Measurements from ENCODE around the gene GALNT2. TPM values are rescaled to one million over a fixed set of nuclear protein-coding genes. Genes with fewer than 3 reads are reported as not detected.

Gene GALNT2
- total RNA-seq, 1 donor from 2014 or later, result 28.3 TPM

DNA sequence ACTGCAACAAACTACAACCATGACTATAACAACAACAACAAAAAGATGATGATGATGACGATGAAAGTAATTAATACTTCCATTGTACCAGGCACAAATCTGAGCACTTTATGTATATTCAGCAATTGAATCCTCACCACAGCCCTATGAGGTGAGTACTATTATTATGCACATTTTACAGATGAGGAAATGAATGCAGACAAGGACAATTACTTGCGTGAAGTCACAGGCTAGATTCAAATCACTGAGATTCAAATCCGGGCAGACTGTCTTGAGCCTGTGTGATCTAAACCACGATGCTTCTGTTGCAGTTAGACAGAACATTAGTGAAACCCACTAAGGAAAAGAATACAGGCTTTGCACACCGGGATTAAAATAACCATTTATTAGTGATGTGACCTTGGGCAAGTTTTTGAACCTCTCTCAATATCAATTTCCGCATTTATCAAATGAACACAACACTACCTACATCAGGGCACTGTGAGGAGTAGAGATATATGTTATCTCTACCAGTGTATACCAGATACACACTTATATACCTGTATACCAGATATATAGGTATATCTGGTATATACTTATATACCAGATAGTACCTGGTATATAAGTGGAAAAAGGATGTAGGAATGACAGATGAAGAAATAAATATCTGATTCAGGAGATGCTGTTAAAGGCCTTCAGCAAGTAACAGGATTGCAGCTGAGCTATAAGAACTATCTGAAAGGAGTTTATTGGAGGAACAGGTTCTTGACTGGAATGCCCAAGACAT is 34.3 kb upstream of the GALNT2 start:
- intact Hi-C loops (cut with micrococcal nuclease), result no loop called here
- TF ChIP-seq, protein P1, sequence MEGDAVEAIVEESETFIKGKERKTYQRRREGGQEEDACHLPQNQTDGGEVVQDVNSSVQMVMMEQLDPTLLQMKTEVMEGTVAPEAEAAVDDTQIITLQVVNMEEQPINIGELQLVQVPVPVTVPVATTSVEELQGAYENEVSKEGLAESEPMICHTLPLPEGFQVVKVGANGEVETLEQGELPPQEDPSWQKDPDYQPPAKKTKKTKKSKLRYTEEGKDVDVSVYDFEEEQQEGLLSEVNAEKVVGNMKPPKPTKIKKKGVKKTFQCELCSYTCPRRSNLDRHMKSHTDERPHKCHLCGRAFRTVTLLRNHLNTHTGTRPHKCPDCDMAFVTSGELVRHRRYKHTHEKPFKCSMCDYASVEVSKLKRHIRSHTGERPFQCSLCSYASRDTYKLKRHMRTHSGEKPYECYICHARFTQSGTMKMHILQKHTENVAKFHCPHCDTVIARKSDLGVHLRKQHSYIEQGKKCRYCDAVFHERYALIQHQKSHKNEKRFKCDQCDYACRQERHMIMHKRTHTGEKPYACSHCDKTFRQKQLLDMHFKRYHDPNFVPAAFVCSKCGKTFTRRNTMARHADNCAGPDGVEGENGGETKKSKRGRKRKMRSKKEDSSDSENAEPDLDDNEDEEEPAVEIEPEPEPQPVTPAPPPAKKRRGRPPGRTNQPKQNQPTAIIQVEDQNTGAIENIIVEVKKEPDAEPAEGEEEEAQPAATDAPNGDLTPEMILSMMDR (IDR thresholded peaks at IDR 0.05; ENCODE audit: borderline replicate concordance), result no peak
- Histone ChIP-seq H3K4me1 (no peaks in the 10 kb centered on the region), H3K4me3 (no peak overlapping the region), H3K27ac (replicated peaks) (no peak overlapping the region), H3K36me3 (no peaks in the 10 kb centered on the region), H3K9me3 (replicated peaks) (peaks cover 29% of the 10 kb centered on the region), H3K27me3 (ENCODE audit: low read depth) (no peaks in the 10 kb centered on the region)
- no peak for DNase-seq

DNA sequence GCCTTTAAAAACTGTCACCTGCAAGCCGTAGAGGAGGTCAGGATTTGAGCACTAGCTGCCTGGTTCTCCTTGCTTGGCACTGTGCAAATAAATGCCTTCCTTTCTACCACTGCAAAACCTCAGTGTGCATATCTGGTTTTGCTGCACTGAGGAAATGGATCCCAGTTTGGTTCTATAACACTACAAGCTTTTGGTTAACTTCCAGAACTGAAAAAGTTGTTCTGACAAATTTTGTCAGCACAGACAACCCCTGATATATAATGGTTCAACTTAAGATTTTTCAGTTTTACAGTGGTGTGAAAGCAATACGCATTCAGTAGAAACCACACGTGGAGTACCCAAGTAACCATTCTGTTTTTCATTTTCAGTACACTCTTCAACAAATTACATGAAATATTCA is 29.8 kb upstream of the GALNT2 start:
- DNase-seq, result no peak
- H3K9me3 ChIP-seq (replicated peaks), result peaks cover 29% of the 10 kb centered on the region
- H3K4me3 ChIP-seq, result no peak overlapping the region
- H3K27ac ChIP-seq (replicated peaks), result no peak overlapping the region
- TF ChIP-seq, protein P1 (IDR thresholded peaks at IDR 0.05; ENCODE audit: borderline replicate concordance), result no peak
- H3K36me3 ChIP-seq, result no peaks in the 10 kb centered on the region
- no peaks in the 10 kb centered on the region for H3K4me1 ChIP-seq
- no peaks in the 10 kb centered on the region for H3K27me3 ChIP-seq (ENCODE audit: low read depth)
- intact Hi-C loops (cut with micrococcal nuclease), result no loop called here

DNA sequence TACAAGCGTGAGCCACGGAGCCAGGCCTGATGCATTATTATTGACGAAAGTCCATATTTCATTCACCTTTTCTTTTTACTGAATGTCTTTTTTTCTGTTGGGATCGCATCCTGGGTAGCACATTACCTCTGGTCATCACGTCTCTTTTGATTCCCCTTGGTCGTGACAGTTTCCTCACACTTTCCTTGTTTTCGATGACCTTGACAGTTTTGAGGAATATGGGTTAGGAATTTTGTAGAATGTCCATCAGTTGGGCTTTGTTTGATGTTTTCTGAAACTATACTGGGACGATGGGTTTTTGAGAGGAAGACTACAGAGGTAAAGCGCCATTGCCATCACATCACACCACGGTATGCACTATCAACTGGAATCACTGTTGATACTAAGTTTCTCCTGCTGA is 26.6 kb upstream of the GALNT2 start:
- no peaks in the 10 kb centered on the region for H3K4me1 ChIP-seq

DNA sequence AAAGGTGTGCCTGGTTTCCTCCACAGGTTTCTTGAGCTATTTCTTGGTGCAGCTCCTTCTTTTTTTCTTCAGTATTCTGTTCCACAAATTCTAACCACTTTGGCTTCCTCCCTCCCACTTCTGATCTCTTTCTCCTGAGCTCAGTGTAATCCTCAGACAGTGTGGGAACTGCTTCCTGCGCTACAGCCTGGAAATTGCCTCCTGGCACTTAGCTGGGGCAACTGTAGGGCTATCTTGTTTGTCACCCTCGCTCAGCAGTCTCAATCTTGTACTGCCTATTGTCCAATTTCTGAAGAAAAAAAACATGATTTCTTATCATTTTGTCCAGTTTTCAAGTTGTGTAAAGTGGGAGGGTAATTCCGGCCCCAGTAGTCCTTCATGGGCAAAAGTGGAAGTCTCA is 24.0 kb upstream of the GALNT2 start:
- intact Hi-C loops (cut with micrococcal nuclease), result no loop called here
- H3K9me3 ChIP-seq (replicated peaks), result no peaks in the 10 kb centered on the region
- H3K27ac ChIP-seq (replicated peaks), result no peak overlapping the region
- DNase-seq, result no peak
- H3K36me3 ChIP-seq, result no peaks in the 10 kb centered on the region
- TF ChIP-seq, protein P1 (IDR thresholded peaks at IDR 0.05; ENCODE audit: borderline replicate concordance), result no peak
- H3K27me3 ChIP-seq (ENCODE audit: low read depth), result peaks cover 25% of the 10 kb centered on the region
- no peak overlapping the region for H3K4me3 ChIP-seq
- no peaks in the 10 kb centered on the region for H3K4me1 ChIP-seq

More for the DNA sequence above, 26.6 kb upstream of the GALNT2 start:
- intact Hi-C loops (cut with micrococcal nuclease), result no loop called here
- TF ChIP-seq, protein P1 (IDR thresholded peaks at IDR 0.05; ENCODE audit: borderline replicate concordance), result no peak
- peaks cover 15% of the 10 kb centered on the region for H3K9me3 ChIP-seq (replicated peaks)
- H3K36me3 ChIP-seq, result no peaks in the 10 kb centered on the region
- no peak overlapping the region for H3K4me3 ChIP-seq
- H3K27ac ChIP-seq (replicated peaks), result no peak overlapping the region
- no peak for DNase-seq
- peaks cover 10% of the 10 kb centered on the region for H3K27me3 ChIP-seq (ENCODE audit: low read depth)

DNA sequence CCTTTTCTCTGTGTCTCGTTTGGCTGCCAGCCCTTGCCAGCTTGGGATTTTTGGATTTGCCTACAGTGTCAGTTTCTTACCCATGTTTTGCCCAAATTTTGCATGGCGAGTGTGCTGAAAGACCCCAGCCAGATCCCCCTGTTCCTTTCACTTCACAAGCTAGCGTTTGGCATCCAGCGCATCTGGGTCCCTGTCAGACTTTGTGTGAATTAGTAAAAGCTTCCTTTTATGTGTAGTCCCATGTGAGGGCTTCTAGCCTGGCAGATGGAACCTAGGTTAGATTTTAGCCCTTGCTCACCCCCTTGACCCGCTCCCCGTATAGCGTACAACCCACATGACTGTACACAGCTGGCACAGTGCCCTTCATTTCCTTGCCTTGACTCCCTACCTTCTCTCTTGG is 22.3 kb upstream of the GALNT2 start:
- intact Hi-C loops (cut with micrococcal nuclease), result no loop called here
- Histone ChIP-seq H3K27ac (replicated peaks) (no peak overlapping the region), H3K27me3 (ENCODE audit: low read depth) (peaks cover 25% of the 10 kb centered on the region), H3K36me3 (no peaks in the 10 kb centered on the region), H3K4me1 (no peaks in the 10 kb centered on the region), H3K4me3 (no peak overlapping the region), H3K9me3 (replicated peaks) (no peaks in the 10 kb centered on the region)
- TF ChIP-seq, protein P1 (IDR thresholded peaks at IDR 0.05; ENCODE audit: borderline replicate concordance), result no peak
- no peak for DNase-seq

Data from left ventricle myocardium inferior (tissue), 1 donor.